ENCODE measurements around the gene HHAT.

HHAT gene

DNA sequence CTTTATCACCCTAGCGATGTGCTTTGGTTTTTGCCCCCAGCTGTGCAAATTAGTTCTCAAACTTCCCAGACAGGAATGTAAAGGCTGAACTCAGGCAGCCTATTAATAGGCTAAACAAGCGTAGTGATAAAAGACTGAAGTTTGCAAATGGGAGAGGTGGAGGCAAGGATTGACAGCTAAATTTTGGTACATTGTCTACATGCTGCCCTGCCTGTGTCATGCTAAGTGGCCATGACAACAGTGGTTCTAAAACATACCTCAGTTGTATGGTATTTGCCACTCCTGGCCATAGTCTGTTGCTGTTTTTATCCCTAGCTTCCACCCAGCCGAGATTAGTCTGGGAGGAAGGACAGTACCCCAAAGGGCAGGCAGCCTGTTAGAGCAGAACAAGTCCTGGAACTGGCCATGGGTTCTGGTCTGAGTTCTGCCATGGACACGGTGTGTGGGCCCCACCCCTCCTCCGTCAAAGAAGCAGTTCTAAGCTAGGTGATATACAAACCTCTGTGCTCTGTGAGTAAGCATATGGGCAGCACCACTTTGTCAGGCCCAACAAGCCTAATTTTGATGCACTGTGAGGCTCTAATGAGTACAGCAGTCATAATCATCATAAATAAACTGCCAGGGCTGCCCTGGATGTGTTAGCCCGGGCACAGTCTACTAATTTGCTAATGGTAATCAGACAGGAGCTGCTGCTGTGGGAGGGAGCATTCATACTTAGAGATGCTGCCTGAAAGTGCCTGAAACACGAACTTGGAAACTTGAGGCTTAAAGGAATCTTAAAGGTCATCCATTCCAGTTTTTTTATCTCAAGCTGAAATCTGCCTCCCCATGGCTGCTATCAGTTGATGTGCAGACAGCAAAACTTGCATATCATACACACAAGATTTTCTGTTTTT, 177.1 kb downstream of the HHAT start:
- no peak for TF ChIP-seq POLR2A (IDR thresholded peaks at IDR 0.05; ENCODE audit: low read length)
- TF ChIP-seq GATA1 (IDR thresholded peaks at IDR 0.05; ENCODE audit: low read depth, low read length): no peak
- DNase-seq: no peak

DNA sequence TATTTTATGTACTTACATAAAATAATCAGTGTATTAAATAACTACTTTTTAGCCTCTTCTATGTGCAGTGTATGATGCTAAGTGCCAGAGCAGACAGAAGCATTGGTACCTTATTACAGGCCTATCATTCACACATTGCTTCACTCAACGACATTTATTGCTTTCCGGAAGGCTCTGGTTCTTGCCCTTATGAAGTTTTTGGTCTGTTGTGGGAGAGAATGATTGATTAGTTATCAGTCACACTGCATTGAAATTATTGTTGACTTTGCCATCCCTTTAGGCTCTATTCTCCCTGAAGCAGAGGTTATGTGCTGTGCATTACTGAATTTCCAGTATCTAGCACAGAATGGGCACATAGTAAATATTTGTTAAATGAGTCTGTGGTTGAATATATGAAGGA, 178.0 kb downstream of the HHAT start:
- no peak for TF ChIP-seq POLR2A (IDR thresholded peaks at IDR 0.05; ENCODE audit: low read length)
- TF ChIP-seq GATA1 (IDR thresholded peaks at IDR 0.05; ENCODE audit: low read depth, low read length): no peak
- DNase-seq: no peak

DNA sequence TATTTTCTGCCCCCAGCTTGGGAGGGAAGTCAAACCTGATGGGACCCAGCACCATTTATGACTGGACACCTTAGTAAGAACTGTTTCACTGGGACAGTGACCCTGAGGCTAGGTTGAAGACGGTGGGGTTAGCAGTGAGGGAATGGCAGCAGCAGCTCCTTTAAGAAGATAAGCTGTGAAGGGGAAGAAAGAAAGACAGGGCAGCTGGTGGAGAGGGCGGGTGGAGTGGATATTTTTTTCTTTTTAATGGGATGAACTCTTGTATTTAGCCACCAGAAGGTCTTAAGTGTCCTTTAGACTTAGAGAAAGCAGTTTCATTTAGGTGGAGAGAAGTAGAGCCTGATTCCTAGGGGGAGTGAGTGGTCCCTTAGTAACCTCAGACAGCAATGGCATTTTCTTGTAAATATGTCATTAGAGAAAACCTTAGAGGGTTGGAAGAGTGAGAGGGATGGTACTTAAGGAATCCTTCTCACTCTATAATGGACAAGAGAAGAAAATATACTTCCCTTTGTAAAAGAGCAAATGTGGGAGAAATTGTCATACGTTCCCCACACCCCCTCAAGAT, 187.5 kb downstream of the HHAT start:
- DNase-seq: no peak
- TF ChIP-seq POLR2A (IDR thresholded peaks at IDR 0.05; ENCODE audit: low read length) (no peak), GATA1 (IDR thresholded peaks at IDR 0.05; ENCODE audit: low read depth, low read length) (no peak)

DNA sequence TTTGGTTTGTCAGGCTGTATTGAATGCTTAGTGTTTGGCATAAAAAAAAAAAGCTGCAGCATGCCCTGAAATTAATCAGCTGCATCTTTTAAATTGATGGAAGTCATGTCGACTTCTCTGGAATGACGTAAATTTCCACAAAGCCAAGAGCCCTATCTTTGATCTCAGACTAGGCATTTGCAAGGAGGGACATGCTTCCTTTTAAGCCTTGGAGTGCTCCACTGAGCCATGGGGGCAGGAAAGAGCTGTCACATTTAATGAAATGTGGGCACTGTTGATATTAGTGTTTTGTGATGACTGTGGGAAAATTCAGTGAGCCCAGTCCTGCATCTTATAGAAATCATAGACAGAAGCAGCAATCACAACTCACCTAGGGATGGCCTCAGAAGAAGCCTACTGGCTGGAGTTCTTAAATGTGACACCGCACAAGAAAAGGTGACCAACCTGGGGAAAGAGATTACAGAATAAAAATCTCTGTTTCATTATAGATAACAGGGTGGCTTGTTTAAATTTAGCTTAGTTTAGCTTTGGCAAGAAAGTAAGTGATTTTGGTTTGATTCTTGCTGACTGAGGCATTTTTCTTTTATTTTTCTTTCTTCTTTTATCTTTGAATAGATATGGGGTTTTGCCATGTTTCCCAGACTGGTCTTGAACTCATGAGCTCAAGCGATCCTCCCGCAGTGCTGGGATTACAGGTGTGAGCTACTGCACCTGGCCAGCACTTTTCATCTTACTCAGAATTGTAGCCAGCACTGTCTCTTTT, 188.2 kb downstream of the HHAT start:
- DNase-seq: no peak
- TF ChIP-seq GATA1 (IDR thresholded peaks at IDR 0.05; ENCODE audit: low read depth, low read length) (no peak), POLR2A (IDR thresholded peaks at IDR 0.05; ENCODE audit: low read length) (no peak)

DNA sequence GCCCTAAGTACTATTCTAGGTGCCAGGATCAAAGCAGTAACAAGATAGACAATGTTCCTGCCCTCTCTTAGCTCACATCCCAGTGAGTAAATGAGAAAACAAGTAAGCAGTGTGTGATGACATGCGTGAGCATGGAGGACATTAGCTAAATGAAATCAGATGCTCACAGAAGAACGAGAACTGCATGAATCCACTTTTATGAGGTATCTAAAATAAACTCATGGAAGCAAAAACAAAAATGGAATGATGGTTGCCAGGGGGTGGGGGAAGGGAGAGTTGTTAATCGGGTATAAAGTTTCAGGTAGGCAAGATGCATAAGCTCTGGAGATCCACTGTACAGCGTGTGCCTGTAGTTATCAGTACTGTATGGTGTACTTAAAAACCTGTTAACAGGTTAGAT, 195.1 kb downstream of the HHAT start:
- no peak for TF ChIP-seq POLR2A (IDR thresholded peaks at IDR 0.05; ENCODE audit: low read length)
- no peak for TF ChIP-seq GATA1 (IDR thresholded peaks at IDR 0.05; ENCODE audit: low read depth, low read length)
- DNase-seq: no peak

DNA sequence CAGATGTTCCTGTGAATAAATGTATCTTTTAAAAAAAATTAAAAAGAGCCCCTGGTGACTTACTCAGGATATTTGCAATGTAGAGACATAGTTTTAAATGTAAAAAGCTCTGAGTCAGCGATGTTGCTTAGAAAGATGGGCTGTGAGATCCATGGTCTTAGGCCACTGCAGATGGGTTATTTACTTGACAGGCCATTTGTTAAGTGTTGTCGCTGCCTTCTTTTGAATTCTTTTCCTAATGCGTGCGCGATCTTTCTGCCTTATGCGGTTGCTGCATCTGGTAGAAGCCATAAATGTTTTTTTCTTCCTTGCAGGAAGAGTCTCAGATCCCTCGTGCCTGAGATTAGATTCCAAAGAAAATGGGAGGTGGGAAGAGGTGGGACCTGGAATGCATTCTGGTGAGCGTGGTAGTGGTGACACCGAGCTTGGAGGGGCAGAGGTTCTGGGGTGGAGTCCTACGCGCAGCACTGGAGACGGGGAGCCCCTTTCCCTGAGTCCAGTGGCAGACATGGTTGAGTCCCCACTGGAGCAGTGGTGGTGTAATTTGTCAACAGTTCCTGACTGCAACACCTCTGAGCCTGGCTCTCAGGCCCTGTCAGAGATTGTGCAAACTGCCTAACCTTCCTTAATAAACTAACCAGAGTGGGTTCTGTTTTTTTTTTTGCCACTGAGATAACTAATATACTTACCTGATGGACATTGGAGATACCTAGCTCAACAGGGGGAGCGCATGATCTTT, 197.2 kb downstream of the HHAT start:
- no peak for DNase-seq
- TF ChIP-seq POLR2A (IDR thresholded peaks at IDR 0.05; ENCODE audit: low read length) (no peak), GATA1 (IDR thresholded peaks at IDR 0.05; ENCODE audit: low read depth, low read length) (no peak)

DNA sequence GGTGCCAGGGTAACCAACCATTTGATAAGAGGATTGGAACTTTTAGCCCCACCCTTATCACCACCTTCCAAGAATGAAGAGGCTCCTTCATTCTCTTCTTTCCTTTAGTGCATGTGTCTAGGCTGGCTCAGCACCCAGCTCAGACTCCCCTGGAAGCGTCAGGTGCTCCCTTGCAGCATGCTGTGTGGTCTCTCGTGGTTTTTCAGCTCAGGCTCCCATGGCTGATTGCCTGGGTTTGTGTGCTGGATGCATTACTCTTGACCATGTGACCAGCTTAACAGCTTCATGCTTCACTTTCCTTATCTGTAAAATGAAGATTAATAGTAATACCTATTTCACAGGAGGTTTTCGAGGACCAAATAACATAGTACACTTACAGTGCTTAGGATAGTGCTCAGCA, 198.4 kb downstream of the HHAT start:
- TF ChIP-seq POLR2A (IDR thresholded peaks at IDR 0.05; ENCODE audit: low read length): no peak
- no peak for TF ChIP-seq GATA1 (IDR thresholded peaks at IDR 0.05; ENCODE audit: low read depth, low read length)
- DNase-seq: no peak

DNA sequence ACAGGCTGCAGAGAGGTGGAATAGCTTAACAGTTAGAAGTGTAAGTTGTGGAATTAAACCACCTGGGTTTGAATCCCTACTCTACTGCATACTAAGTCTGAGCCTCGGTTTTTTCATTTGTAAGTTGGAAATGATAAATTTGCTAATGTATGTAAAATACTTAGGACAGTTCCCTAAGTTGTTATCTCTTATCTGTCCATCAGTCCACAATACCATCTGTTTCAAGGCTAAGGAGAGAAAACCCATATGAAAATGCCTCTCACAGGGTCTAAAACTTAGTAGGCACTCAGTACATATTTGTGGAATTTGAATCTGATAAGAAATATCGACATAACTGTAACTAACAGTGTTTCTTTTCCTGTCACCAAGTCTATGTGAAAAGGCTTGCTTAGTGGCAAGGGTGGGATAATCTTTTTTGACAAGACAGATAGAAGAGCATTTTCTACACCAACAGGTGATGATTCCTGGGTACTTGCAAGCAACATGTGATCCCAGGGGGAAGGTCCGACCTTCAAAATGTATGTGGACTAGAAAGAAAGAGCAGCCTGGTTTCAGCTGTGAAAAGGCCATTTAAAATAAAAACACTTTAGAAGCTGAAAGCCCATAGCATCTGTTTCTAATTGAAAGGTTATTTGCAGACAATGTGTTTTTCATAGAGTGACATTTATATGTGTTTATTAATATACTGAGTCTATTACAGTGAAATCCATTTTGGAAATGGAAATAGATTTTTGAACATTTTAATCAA, 202.9 kb downstream of the HHAT start:
- TF ChIP-seq GATA1 (IDR thresholded peaks at IDR 0.05; ENCODE audit: low read depth, low read length) (no peak), POLR2A (IDR thresholded peaks at IDR 0.05; ENCODE audit: low read length) (no peak)
- no peak for DNase-seq

DNA sequence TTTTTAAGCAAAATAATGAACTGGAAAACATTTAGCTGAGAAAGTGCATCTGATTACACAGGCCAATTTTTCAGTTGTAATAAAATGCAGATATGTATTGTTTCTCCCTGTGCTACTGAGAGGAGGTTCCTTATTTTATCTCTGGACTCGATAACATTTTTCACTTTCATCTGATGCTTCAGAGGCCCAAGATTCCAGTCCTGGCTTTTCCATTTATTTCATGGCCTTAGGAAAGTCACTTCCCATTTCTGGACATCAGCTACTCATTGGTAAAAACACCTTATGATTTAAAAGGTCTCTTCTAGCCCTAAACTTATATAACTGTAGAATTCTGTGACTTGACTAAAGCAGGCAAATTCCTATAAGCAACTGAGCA, 203.5 kb downstream of the HHAT start:
- TF ChIP-seq POLR2A (IDR thresholded peaks at IDR 0.05; ENCODE audit: low read length) (no peak), GATA1 (IDR thresholded peaks at IDR 0.05; ENCODE audit: low read depth, low read length) (no peak)
- DNase-seq: no peak

DNA sequence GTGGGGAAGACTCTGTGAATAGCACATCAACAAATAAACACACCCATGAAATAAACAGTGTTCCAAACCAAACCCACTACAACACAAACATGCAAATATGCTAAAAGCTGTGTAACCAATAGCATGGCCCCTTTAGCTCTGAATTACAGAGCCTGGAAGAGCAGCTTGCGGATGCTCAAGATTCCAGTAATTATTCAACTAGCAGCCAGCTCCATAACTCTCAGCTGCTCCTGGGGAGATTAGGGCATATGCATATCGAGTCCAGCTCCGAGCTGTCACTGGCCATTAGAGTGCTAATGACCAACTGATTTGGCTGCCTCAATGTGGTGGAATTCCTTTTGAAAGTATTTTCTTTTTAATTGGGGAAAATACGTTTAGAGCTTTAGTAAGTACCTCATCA, 207.1 kb downstream of the HHAT start:
- TF ChIP-seq GATA1 (IDR thresholded peaks at IDR 0.05; ENCODE audit: low read depth, low read length) (no peak), POLR2A (IDR thresholded peaks at IDR 0.05; ENCODE audit: low read length) (no peak)
- DNase-seq: no peak

DNA sequence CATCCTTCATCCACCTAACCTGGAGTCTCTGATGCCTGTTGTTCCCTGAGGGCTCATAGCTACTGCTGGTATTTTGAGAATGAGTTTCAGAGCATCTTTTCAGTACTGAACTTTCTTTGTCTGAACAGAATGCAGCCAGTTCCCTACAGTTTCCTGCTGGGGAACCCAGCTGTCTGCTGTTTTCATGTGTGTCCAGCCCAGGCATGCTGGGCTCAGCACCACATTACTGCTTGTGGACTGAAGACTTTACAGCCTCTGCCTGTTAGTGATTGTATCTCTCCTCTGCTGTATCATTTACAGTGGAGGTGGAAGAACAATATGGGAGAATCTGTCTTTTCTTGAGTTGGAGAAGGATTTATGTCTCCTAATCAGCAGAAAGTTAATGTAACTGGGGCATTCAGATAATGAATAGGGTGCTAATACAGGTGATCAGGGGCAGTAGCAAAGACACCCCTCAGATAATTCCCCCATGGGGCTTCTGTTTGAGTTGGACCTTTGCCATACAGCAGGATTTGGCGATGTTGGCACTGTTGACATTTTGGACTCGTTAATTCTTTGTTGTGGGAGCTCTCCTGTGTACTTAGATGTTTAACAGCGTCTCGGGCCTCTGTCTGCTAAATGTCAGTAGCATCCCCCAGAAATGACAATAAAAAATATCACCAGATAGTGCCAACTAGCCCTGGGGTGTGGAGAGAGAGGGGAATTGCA, 207.7 kb downstream of the HHAT start:
- DNase-seq: no peak
- no peak for TF ChIP-seq POLR2A (IDR thresholded peaks at IDR 0.05; ENCODE audit: low read length)
- no peak for TF ChIP-seq GATA1 (IDR thresholded peaks at IDR 0.05; ENCODE audit: low read depth, low read length)

DNA sequence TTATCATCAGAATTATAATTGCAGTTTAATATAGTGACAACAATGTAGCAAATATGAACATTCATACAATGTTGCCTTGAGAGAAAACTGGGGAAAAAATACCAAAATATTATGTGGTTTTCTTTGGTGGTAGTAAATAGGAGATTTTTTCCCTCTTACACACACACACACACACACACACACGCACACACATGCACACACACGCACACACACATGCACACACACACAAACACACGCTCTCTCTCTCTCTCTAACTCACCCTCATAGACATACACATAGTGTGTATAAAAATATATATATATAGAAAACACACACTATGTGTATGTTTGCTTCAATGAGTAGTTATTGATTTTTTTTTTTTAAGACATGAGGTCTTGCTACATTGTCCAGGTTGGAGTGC, 211.6 kb downstream of the HHAT start:
- no peak for DNase-seq
- no peak for TF ChIP-seq POLR2A (IDR thresholded peaks at IDR 0.05; ENCODE audit: low read length)
- TF ChIP-seq GATA1 (IDR thresholded peaks at IDR 0.05; ENCODE audit: low read depth, low read length): no peak
